ENCODE data around the gene WNT9A.

DNA sequence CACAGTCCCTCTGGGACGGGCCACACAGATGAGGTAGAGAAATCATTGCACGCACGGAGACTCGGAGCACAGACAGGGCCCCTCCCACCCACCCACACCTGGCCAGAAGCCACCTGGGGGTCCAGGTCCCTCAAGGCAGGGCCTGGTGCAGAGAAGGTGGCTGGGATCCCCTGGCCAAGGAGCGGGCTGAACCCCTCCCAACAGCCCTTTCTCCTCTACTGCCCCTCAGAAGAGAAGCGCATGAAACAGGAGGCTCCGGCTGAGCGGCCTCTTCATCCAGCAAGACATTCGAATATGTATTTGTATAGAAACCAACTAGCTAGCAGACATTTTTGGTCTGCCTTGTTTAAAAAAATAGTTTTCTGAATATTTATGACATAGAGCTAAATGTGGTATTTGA is 29.0 kb downstream of the WNT9A start:
- TF ChIP-seq, protein P1, sequence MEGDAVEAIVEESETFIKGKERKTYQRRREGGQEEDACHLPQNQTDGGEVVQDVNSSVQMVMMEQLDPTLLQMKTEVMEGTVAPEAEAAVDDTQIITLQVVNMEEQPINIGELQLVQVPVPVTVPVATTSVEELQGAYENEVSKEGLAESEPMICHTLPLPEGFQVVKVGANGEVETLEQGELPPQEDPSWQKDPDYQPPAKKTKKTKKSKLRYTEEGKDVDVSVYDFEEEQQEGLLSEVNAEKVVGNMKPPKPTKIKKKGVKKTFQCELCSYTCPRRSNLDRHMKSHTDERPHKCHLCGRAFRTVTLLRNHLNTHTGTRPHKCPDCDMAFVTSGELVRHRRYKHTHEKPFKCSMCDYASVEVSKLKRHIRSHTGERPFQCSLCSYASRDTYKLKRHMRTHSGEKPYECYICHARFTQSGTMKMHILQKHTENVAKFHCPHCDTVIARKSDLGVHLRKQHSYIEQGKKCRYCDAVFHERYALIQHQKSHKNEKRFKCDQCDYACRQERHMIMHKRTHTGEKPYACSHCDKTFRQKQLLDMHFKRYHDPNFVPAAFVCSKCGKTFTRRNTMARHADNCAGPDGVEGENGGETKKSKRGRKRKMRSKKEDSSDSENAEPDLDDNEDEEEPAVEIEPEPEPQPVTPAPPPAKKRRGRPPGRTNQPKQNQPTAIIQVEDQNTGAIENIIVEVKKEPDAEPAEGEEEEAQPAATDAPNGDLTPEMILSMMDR (IDR thresholded peaks at IDR 0.05), result no peak
- TF ChIP-seq POLR2A (IDR thresholded peaks at IDR 0.05) (no peak), POLR2AphosphoS5 (IDR thresholded peaks at IDR 0.05) (no peak)
